ENCODE data around the gene UMOD. TPM values are rescaled to one million over a fixed set of nuclear protein-coding genes. Genes with fewer than 3 reads are reported as not detected.

The UMOD gene
- polyA plus RNA-seq, 1 experiment = not detected

DNA sequence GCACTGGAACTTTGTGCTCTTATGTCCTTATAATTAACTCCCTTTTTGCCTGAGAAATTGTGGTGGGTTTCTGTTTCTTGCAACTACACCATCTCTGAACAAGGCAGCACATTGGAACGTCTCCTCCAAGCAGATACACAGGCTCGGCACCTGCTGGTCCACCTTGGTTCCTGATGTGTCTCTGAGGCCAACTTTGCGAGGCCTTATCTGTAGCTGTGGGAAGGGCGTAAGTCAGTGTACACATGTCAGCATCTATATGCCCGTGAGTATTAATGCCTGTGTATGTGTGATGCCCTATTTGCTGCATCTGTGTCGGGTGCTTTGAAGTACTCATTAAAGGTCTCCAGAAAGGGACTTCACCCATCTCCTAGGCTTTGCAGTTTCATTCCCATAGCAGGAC is 42.7 kb downstream of the UMOD start:
- POLR2A ChIA-PET = no interaction called here
- no peak overlapping the region for H3K4me3 ChIP-seq (ENCODE audit: low read depth, low read length)
- DNase-seq (ENCODE audit: low read depth) = no peak
- H3K27me3 ChIP-seq (ENCODE audit: control insufficient read depth, insufficient read depth, low read length) = no peaks in the 10 kb centered on the region
- TF ChIP-seq, protein P1, sequence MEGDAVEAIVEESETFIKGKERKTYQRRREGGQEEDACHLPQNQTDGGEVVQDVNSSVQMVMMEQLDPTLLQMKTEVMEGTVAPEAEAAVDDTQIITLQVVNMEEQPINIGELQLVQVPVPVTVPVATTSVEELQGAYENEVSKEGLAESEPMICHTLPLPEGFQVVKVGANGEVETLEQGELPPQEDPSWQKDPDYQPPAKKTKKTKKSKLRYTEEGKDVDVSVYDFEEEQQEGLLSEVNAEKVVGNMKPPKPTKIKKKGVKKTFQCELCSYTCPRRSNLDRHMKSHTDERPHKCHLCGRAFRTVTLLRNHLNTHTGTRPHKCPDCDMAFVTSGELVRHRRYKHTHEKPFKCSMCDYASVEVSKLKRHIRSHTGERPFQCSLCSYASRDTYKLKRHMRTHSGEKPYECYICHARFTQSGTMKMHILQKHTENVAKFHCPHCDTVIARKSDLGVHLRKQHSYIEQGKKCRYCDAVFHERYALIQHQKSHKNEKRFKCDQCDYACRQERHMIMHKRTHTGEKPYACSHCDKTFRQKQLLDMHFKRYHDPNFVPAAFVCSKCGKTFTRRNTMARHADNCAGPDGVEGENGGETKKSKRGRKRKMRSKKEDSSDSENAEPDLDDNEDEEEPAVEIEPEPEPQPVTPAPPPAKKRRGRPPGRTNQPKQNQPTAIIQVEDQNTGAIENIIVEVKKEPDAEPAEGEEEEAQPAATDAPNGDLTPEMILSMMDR (IDR thresholded peaks at IDR 0.05; ENCODE audit: insufficient read depth, low read depth, low read length) = no peak
- CTCF ChIA-PET = interaction anchor here (0.9 kb wide), 1 partner anchor 9 kb away, joined by 3 read pairs; no protein-coding TSS in a partner anchor
- no peaks in the 10 kb centered on the region for H3K36me3 ChIP-seq (ENCODE audit: control insufficient read depth, insufficient read depth, low read length)

DNA sequence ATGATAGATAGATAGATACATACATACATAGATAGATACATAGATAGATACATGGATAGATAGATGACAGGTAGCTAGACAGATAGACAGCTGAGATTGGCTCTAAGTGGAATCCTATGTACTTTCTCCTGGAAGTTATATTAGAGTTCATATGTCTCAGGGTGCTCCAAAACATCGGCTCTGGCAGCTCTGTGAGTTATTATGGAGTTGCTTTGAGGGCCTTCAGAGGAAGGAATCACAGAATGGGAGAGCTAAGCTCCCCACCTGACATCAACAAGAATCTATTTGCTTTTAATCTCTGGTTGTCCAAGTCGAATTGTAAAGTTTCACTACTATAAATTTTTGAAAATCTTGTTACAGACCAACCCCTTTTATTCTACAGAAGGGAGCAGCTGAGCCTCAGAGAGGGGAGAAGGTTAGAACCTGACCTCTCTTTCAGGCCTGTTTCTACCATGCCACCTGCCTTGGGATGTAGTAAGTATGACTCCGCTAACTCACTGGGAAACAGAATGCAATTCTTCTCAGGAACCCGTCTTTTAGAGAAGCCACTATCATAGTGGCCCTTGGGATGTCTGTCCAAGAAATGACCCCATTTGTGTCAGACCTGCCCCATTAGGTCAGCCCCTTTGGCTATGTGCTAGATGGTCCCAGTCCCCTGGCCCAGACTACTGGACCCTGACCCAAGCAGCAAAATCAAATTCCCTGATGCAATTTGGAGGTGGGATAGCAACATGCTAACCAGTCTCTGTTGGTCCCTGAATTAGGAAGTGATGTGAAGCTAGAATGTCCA is 43.5 kb downstream of the UMOD start:
- no peak for DNase-seq (ENCODE audit: low read depth)
- H3K36me3 ChIP-seq (ENCODE audit: control insufficient read depth, insufficient read depth, low read length) = no peaks in the 10 kb centered on the region
- no peaks in the 10 kb centered on the region for H3K27me3 ChIP-seq (ENCODE audit: control insufficient read depth, insufficient read depth, low read length)
- TF ChIP-seq, protein P1 (IDR thresholded peaks at IDR 0.05; ENCODE audit: insufficient read depth, low read depth, low read length) = no peak
- POLR2A ChIA-PET = no interaction called here
- no peak overlapping the region for H3K4me3 ChIP-seq (ENCODE audit: low read depth, low read length)
- CTCF ChIA-PET = interaction anchor here (0.9 kb wide), 1 partner anchor 9 kb away, joined by 3 read pairs; no protein-coding TSS in a partner anchor

DNA sequence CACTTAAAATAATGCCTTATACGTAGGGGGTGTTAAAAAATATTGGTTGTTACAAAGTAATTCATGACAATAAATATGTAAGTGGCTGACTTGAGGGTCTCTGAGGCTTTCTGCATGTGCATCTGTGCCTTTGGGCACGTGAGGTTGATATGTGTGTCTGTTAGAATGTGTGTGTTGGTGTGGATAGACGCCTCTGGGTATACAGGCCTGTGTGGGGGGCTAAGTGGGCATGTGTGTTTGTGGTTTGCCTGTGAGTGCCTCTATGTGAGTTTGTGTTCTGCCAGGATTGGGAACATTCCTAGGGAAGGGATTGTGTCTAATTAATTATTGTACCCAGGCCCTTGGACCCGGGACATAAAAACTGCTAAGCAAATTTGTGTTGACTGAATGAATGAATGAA is 44.2 kb downstream of the UMOD start:
- ChIA-PET CTCF (no interaction called here), POLR2A (no interaction called here)
- no peaks in the 10 kb centered on the region for H3K27me3 ChIP-seq (ENCODE audit: control insufficient read depth, insufficient read depth, low read length)
- DNase-seq (ENCODE audit: low read depth) = no peak
- H3K4me3 ChIP-seq (ENCODE audit: low read depth, low read length) = no peak overlapping the region
- TF ChIP-seq, protein P1 (IDR thresholded peaks at IDR 0.05; ENCODE audit: insufficient read depth, low read depth, low read length) = no peak
- no peaks in the 10 kb centered on the region for H3K36me3 ChIP-seq (ENCODE audit: control insufficient read depth, insufficient read depth, low read length)

DNA sequence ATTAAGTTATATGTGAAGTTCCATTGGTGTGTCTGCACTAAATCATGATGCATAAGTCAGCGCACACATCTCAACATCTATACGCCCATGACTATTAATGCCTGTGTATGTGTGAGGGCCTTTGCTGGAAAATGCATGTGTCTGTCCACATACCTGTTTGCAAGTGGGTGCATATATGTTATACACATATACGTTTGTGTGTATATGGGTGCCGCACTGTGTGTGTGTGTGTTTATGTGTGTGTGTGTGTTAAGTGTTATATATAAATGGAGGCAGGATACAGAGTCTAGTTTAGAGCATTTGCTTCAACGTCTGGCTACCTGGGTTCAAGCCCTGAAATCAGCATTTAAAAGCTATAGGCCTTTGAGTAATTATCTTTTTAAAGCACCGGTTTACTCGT is 44.7 kb downstream of the UMOD start:
- ChIA-PET POLR2A (no interaction called here), CTCF (no interaction called here)
- H3K36me3 ChIP-seq (ENCODE audit: control insufficient read depth, insufficient read depth, low read length) = no peaks in the 10 kb centered on the region
- no peak for DNase-seq (ENCODE audit: low read depth)
- H3K4me3 ChIP-seq (ENCODE audit: low read depth, low read length) = no peak overlapping the region
- TF ChIP-seq, protein P1 (IDR thresholded peaks at IDR 0.05; ENCODE audit: insufficient read depth, low read depth, low read length) = no peak
- no peaks in the 10 kb centered on the region for H3K27me3 ChIP-seq (ENCODE audit: control insufficient read depth, insufficient read depth, low read length)

DNA sequence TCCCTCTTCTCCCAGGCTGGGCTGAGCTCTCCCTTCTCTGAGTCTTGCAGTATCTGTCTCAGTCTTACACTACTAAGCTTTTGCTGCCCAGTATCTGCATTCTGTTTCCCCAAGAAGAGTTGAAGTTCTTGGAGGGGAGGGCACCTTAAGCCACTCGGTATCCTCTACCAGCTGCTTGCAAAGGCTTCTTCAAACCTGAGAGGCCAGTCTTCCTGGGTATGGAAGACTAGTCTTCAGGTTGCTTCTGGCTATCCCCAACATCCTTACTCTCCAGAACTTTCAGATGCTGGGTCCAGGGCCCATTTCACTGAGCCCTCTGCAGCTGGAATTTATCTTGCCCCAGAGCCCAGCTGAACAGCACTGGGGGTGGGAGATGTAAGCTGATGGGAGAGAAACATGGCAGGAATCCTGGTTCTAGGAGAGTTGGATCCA is 45.3 kb downstream of the UMOD start:
- ChIA-PET POLR2A (no interaction called here), CTCF (no interaction called here)
- DNase-seq (ENCODE audit: low read depth) = no peak
- H3K27me3 ChIP-seq (ENCODE audit: control insufficient read depth, insufficient read depth, low read length) = no peaks in the 10 kb centered on the region
- no peak overlapping the region for H3K4me3 ChIP-seq (ENCODE audit: low read depth, low read length)
- TF ChIP-seq, protein P1 (IDR thresholded peaks at IDR 0.05; ENCODE audit: insufficient read depth, low read depth, low read length) = no peak
- no peaks in the 10 kb centered on the region for H3K36me3 ChIP-seq (ENCODE audit: control insufficient read depth, insufficient read depth, low read length)
